ENCODE data around the gene ARHGAP42. TPM values are rescaled to one million over a fixed set of nuclear protein-coding genes. Genes with fewer than 3 reads are reported as not detected.
"Not testable (repeated sequence)": the region's sequence is repeated elsewhere in the genome, so short reads cannot be mapped to it uniquely, and the experiment has no call there.

Gene ARHGAP42
- total RNA-seq, 1 donor from 2014 or later = 5.7 TPM

GRCh38 chr11:100750566-100750891 is 63.4 kb downstream of the ARHGAP42 start:
- ATAC-seq; intact Hi-C loops (cut with micrococcal nuclease); DNase-seq: not testable (repeated sequence)

GRCh38 chr11:100752371-100753171 is 65.5 kb downstream of the ARHGAP42 start:
- ATAC-seq = peak; percentile 81
- intact Hi-C loops (cut with micrococcal nuclease) = no loop called here
- DNase-seq = no peak

GRCh38 chr11:100753172-100753543 is 66.1 kb downstream of the ARHGAP42 start:
- intact Hi-C loops (cut with micrococcal nuclease) = no loop called here
- peak; percentile 20 for ATAC-seq
- no peak for DNase-seq

- DNase-seq = no peak
- ATAC-seq = peak; percentile 52
- intact Hi-C loops (cut with micrococcal nuclease) = no loop called here
Observed at GRCh38 chr11:100753571-100753970, 66.5 kb downstream of the ARHGAP42 start.

GRCh38 chr11:100756559-100756958 is 69.5 kb downstream of the ARHGAP42 start:
- ATAC-seq (peak; percentile 44), DNase-seq (no peak)
- intact Hi-C loops (cut with micrococcal nuclease) = no loop called here

- DNase-seq = no peak
- no peak for ATAC-seq
- intact Hi-C loops (cut with micrococcal nuclease) = no loop called here
Observed at GRCh38 chr11:100757646-100758045, 70.6 kb downstream of the ARHGAP42 start.

GRCh38 chr11:100759106-100759505 is 72.0 kb downstream of the ARHGAP42 start:
- intact Hi-C loops (cut with micrococcal nuclease) = no loop called here
- ATAC-seq = no peak

GRCh38 chr11:100759856-100760255 is 72.8 kb downstream of the ARHGAP42 start:
- intact Hi-C loops (cut with micrococcal nuclease) = loop anchor here (2.0 kb wide), 1 partner anchor 75 kb away; no protein-coding TSS in a partner anchor
- ATAC-seq (no peak), DNase-seq (no peak)

More at GRCh38 chr11:100759106-100759505, 72.0 kb downstream of the ARHGAP42 start:
- no peak for DNase-seq

- intact Hi-C loops (cut with micrococcal nuclease) = loop anchor here (2.0 kb wide), 1 partner anchor 76 kb away; no protein-coding TSS in a partner anchor
Observed at GRCh38 chr11:100760744-100761143, 73.7 kb downstream of the ARHGAP42 start.

GRCh38 chr11:100761841-100762240 is 74.8 kb downstream of the ARHGAP42 start:
- DNase-seq (no peak), ATAC-seq (no peak)
- intact Hi-C loops (cut with micrococcal nuclease) = loop anchor here (2.0 kb wide), 1 partner anchor 77 kb away; no protein-coding TSS in a partner anchor

More at GRCh38 chr11:100760744-100761143, 73.7 kb downstream of the ARHGAP42 start:
- DNase-seq = no peak
- no peak for ATAC-seq

- intact Hi-C loops (cut with micrococcal nuclease) = no loop called here
- ATAC-seq (no peak), DNase-seq (no peak)
Observed at GRCh38 chr11:100766764-100767163, 79.7 kb downstream of the ARHGAP42 start.

- DNase-seq (no peak), ATAC-seq (no peak)
- intact Hi-C loops (cut with micrococcal nuclease) = no loop called here
Observed at GRCh38 chr11:100769165-100769564, 82.1 kb downstream of the ARHGAP42 start.

GRCh38 chr11:100769617-100770016 is 82.5 kb downstream of the ARHGAP42 start:
- no peak for DNase-seq
- ATAC-seq = no peak
- intact Hi-C loops (cut with micrococcal nuclease) = no loop called here

- intact Hi-C loops (cut with micrococcal nuclease) = no loop called here
- ATAC-seq = no peak
Observed at GRCh38 chr11:100774132-100774531, 87.0 kb downstream of the ARHGAP42 start.

GRCh38 chr11:100774859-100775258 is 87.8 kb downstream of the ARHGAP42 start:
- ATAC-seq (no peak), DNase-seq (no peak)
- intact Hi-C loops (cut with micrococcal nuclease) = no loop called here

More at GRCh38 chr11:100774132-100774531, 87.0 kb downstream of the ARHGAP42 start:
- DNase-seq = no peak

- intact Hi-C loops (cut with micrococcal nuclease) = no loop called here
- no peak for DNase-seq
- ATAC-seq = no peak
Observed at GRCh38 chr11:100776212-100776896, 89.3 kb downstream of the ARHGAP42 start.

GRCh38 chr11:100777103-100777502 is 90.0 kb downstream of the ARHGAP42 start:
- DNase-seq = no peak
- intact Hi-C loops (cut with micrococcal nuclease) = no loop called here
- no peak for ATAC-seq

- intact Hi-C loops (cut with micrococcal nuclease) = no loop called here
- no peak for DNase-seq
- no peak for ATAC-seq
Observed at GRCh38 chr11:100777736-100778135, 90.6 kb downstream of the ARHGAP42 start.

GRCh38 chr11:100778166-100778785 is 91.2 kb downstream of the ARHGAP42 start:
- intact Hi-C loops (cut with micrococcal nuclease) = no loop called here
- DNase-seq = no peak
- no peak for ATAC-seq

- ATAC-seq = no peak
- intact Hi-C loops (cut with micrococcal nuclease) = no loop called here
Observed at GRCh38 chr11:100780470-100780869, 93.4 kb downstream of the ARHGAP42 start.

More at GRCh38 chr11:100780470-100780869, 93.4 kb downstream of the ARHGAP42 start:
- no peak for DNase-seq
